H1 (cell line): ENCODE data around the gene SEC14L5.

Source experiments
- BCL11A ChIP-seq, 2 experiments: IDR thresholded peaks; one replicate each; pipeline ENCODE4 v1.6.1; 2011; ENCODE audit warnings: low read depth in 2 of 2, low read length in 2 of 2, mild to moderate bottlenecking in 2 of 2
- KDM4A ChIP-seq: IDR thresholded peaks from one replicate; pipeline ENCODE4 v1.7.1; 2012; ENCODE audit warnings: low read depth, mild to moderate bottlenecking, moderate library complexity, low read length, inconsistent platforms; ENCODE audit not compliant: severe bottlenecking
- TF ChIP-seq, protein P1 (sequence below), 3 experiments: IDR thresholded peaks; 1 replicate in 2 of 3; 2 replicates in 1 of 3; pipeline versions ENCODE4 v1.5.1 to v1.6.1; 2011; ENCODE audit warnings: low read length in 3 of 3, mild to moderate bottlenecking in 3 of 3, inconsistent platforms in 2 of 3, low read depth in 1 of 3, moderate library complexity in 1 of 3; ENCODE audit not compliant: insufficient read depth in 1 of 3; ENCODE audit errors: control extremely low read depth in 1 of 3

GRCh38 chr16:4918781-4919251 is 39.3 kb upstream of the SEC14L5 start:
- TF ChIP-seq, protein P1, sequence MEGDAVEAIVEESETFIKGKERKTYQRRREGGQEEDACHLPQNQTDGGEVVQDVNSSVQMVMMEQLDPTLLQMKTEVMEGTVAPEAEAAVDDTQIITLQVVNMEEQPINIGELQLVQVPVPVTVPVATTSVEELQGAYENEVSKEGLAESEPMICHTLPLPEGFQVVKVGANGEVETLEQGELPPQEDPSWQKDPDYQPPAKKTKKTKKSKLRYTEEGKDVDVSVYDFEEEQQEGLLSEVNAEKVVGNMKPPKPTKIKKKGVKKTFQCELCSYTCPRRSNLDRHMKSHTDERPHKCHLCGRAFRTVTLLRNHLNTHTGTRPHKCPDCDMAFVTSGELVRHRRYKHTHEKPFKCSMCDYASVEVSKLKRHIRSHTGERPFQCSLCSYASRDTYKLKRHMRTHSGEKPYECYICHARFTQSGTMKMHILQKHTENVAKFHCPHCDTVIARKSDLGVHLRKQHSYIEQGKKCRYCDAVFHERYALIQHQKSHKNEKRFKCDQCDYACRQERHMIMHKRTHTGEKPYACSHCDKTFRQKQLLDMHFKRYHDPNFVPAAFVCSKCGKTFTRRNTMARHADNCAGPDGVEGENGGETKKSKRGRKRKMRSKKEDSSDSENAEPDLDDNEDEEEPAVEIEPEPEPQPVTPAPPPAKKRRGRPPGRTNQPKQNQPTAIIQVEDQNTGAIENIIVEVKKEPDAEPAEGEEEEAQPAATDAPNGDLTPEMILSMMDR (IDR thresholded peaks at IDR 0.05; ENCODE audit: control extremely low read depth in 1 of 3, insufficient read depth in 1 of 3, low read depth in 1 of 3, low read length in 3 of 3): no peak
- TF ChIP-seq KDM4A (no peak), BCL11A (IDR thresholded peaks at IDR 0.05; ENCODE audit: low read depth in 2 of 2, low read length in 2 of 2) (no peak)
